OCI-LY7 (cell line): ENCODE results near the gene PLA2G2A.

Source experiments
- CTCF ChIP-seq: fragments of 200-600 bp; sonication (generic); conservative IDR thresholded peaks from 2 replicates; pipeline ENCODE4 v1.5.1; 2014; ENCODE audit warnings: mild to moderate bottlenecking, antibody characterized with exemption, low read length, moderate library complexity, mixed read lengths
- EZH2phosphoT487 ChIP-seq: fragments of 200-600 bp; sonication (generic); IDR thresholded peaks from 2 replicates; pipeline ENCODE4 v1.6.1; 2018; ENCODE audit warnings: low read depth, borderline replicate concordance, mild to moderate bottlenecking, mixed run types, antibody characterized with exemption, low read length, moderate library complexity, mixed read lengths

GRCh38 chr1:19981507-19982312 is 2.3 kb upstream of the PLA2G2A start:
- TF ChIP-seq EZH2phosphoT487: no peak
- TF ChIP-seq CTCF: no peak
